Hepatocyte (in vitro differentiated cells): ENCODE results near the gene STMN1.

Source experiments
- EZH2 ChIP-seq: fragments of 200-600 bp; sonication (generic); IDR thresholded peaks from 2 replicates; pipeline ENCODE4 v1.6.1; 2016; ENCODE audit warnings: antibody characterized with exemption, mild to moderate bottlenecking, borderline replicate concordance
- EZH2phosphoT487 ChIP-seq: fragments of 200-600 bp; sonication (generic); IDR thresholded peaks from one replicate; pipeline ENCODE4 v1.6.1; 2018; ENCODE audit warnings: antibody characterized with exemption, mild to moderate bottlenecking, low read depth, moderate library complexity; ENCODE audit not compliant: unreplicated experiment, severe bottlenecking
- TF ChIP-seq, protein P1 (sequence below): fragments of 200-600 bp; sonication (generic); IDR thresholded peaks from 2 replicates; pipeline ENCODE4 v1.5.1; 2016; ENCODE audit warnings: antibody characterized with exemption, mild to moderate bottlenecking; ENCODE audit not compliant: poor library complexity

DNA sequence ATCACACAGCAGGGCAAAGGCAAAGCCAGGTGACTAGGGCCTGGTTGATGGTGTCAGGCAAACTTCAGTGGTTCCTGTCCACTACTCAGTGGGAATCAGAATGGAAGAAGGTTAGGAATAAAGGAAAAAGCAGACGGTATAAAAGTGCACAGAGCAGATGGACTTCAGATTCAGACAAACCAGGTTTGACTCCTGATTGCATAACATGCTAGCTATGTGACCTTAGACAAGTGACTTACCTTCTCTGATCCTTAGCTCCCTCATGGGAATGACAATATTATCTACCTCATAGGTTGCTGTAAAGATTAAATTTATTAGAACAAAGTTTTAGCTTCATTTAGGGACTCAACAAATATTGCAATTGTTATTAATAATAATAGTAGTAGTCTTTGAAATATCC is 35.6 kb downstream of the STMN1 start:
- TF ChIP-seq EZH2 (no peak), EZH2phosphoT487 (no peak)
- TF ChIP-seq, protein P1, sequence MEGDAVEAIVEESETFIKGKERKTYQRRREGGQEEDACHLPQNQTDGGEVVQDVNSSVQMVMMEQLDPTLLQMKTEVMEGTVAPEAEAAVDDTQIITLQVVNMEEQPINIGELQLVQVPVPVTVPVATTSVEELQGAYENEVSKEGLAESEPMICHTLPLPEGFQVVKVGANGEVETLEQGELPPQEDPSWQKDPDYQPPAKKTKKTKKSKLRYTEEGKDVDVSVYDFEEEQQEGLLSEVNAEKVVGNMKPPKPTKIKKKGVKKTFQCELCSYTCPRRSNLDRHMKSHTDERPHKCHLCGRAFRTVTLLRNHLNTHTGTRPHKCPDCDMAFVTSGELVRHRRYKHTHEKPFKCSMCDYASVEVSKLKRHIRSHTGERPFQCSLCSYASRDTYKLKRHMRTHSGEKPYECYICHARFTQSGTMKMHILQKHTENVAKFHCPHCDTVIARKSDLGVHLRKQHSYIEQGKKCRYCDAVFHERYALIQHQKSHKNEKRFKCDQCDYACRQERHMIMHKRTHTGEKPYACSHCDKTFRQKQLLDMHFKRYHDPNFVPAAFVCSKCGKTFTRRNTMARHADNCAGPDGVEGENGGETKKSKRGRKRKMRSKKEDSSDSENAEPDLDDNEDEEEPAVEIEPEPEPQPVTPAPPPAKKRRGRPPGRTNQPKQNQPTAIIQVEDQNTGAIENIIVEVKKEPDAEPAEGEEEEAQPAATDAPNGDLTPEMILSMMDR, result no peak
